K562 (cell line): ENCODE results near the gene PRPF18. TPM values are rescaled to one million over a fixed set of nuclear protein-coding genes. Genes with fewer than 3 reads are reported as not detected.

Experiments used
- ATAC-seq: fragments of 200-7000 bp; cut with Tn5 transposase; 3 replicates; pipeline ENCODE4 v1.9.1; 2020; ENCODE audit warnings: moderate library complexity
- BruUV-seq: library from RNA; stranded (reverse); fragments of 400-500 nt; replicated peaks from 2 replicates; lab custom pipeline; 2021; lab: Mats Ljungman, UMichigan
- CTCF ChIA-PET: fragments of 300-600 bp; formaldehyde crosslinking; extraction: SDS; loops from one replicate; lab custom pipeline; 2021; ENCODE audit warnings: low intra/inter-chr PET ratio; lab: Yijun Ruan, JAX
- POLR2A ChIA-PET: fragments of 300-600, 350-650 bp; sonication (Branson Sonifier 250); formaldehyde crosslinking; extraction: SDS; loops from one replicate; lab custom pipeline; 2021; ENCODE audit warnings: antibody characterized with exemption, inconsistent platforms; lab: Yijun Ruan, JAX
- DNase-seq, 4 experiments: peaks; one replicate each; pipeline versions ENCODE4 v3.0.0 to v3.0.0-alpha.2; 2011 to 2018; ENCODE audit warnings: low spot score in 3 of 4, mixed read lengths in 3 of 4; ENCODE audit errors: extremely low read depth in 1 of 4
- FAIRE-seq: peaks from 2 replicates; lab custom pipeline; 2011; peaks lifted over from hg19 to GRCh38; lab: Jason Lieb, UNC
- H2AFZ ChIP-seq: 2 replicates; pipeline ENCODE4 v1.6.0; 2011; ENCODE audit warnings: low read depth, low read length, control low read depth, inconsistent platforms
- H3K27ac ChIP-seq: fragments of 200-600 bp; 3 replicates; pipeline ENCODE4 v1.8.0; 2011; ENCODE audit warnings: low read depth, mild to moderate bottlenecking, control low read depth, inconsistent platforms, low read length, moderate library complexity, mixed read lengths; ENCODE audit errors: extremely low read depth
- H3K27me3 ChIP-seq, 2 experiments: fragments of 300-600 bp in 1 of 2; 2 replicates in 1 of 2; 3 replicates in 1 of 2; pipeline versions ENCODE4 v1.6.0 to v1.8.0; 2011; ENCODE audit warnings: inconsistent platforms in 2 of 2, low read length in 2 of 2, mild to moderate bottlenecking in 1 of 2, mixed read lengths in 1 of 2, moderate library complexity in 1 of 2; ENCODE audit not compliant: control insufficient read depth in 2 of 2, insufficient read depth in 2 of 2
- H3K36me3 ChIP-seq: fragments of 300-600 bp; 3 replicates; pipeline ENCODE4 v1.8.0; 2011; ENCODE audit warnings: mild to moderate bottlenecking, low read length, inconsistent platforms; ENCODE audit not compliant: control insufficient read depth, insufficient read depth
- H3K4me1 ChIP-seq, 2 experiments: fragments of 200-600 bp in 1 of 2; replicated peaks in 1 of 2; 2 replicates in 1 of 2; 3 replicates in 1 of 2; pipeline versions ENCODE4 v1.5.1 to v1.8.0; 2011; ENCODE audit warnings: inconsistent platforms in 2 of 2, low read length in 2 of 2, mild to moderate bottlenecking in 1 of 2, mixed read lengths in 1 of 2, moderate library complexity in 1 of 2; ENCODE audit not compliant: control insufficient read depth in 2 of 2, insufficient read depth in 2 of 2
- H3K4me2 ChIP-seq: 2 replicates; pipeline ENCODE4 v1.6.1; 2011; ENCODE audit warnings: low read length, control low read depth, inconsistent platforms, mixed read lengths; ENCODE audit not compliant: insufficient read depth
- H3K4me3 ChIP-seq: fragments of 200-600 bp; sonication (generic), shearing (Covaris generic); 2 replicates; pipeline ENCODE4 v1.5.1; 2016; ENCODE audit warnings: control low read depth, inconsistent platforms
- H3K79me2 ChIP-seq: fragments of 200-600 bp; 3 replicates; pipeline ENCODE4 v1.8.0; 2011; ENCODE audit warnings: low read length, inconsistent platforms; ENCODE audit not compliant: control insufficient read depth, insufficient read depth
- H3K9ac ChIP-seq, 2 experiments: 2 replicates each; pipeline versions ENCODE4 v1.6.0 to v1.6.1; 2011; ENCODE audit warnings: low read depth in 2 of 2, low read length in 2 of 2, control low read depth in 1 of 2, inconsistent platforms in 1 of 2, mild to moderate bottlenecking in 1 of 2, mixed read lengths in 1 of 2; ENCODE audit not compliant: insufficient read depth in 1 of 2
- H3K9me1 ChIP-seq: one replicate; pipeline ENCODE4 v1.6.0; 2011; ENCODE audit warnings: inconsistent platforms, mild to moderate bottlenecking, low read length, moderate library complexity; ENCODE audit not compliant: control insufficient read depth, insufficient read depth
- H3K9me3 ChIP-seq: replicated peaks from 2 replicates; pipeline ENCODE4 v1.5.1; 2011; ENCODE audit warnings: low read depth, low read length, inconsistent platforms; ENCODE audit not compliant: control insufficient read depth, insufficient read depth
- H4K20me1 ChIP-seq: replicated peaks from 2 replicates; pipeline ENCODE4 v1.6.1; 2011; ENCODE audit warnings: low read length, inconsistent platforms, mixed read lengths; ENCODE audit not compliant: control insufficient read depth, insufficient read depth
- ARID2 ChIP-seq: fragments of 450-650 bp; IDR thresholded peaks from 2 replicates; pipeline ENCODE4 v1.6.1; 2017; ENCODE audit warnings: antibody characterized with exemption, mild to moderate bottlenecking
- DEAF1 ChIP-seq: fragments of 450-650 bp; formaldehyde crosslinking; IDR thresholded peaks from 2 replicates; pipeline ENCODE4 v1.4.0; 2020; ENCODE audit warnings: mild to moderate bottlenecking, moderate library complexity
- POU5F1 ChIP-seq: fragments of 150-350 bp; IDR thresholded peaks from 2 replicates; pipeline ENCODE4 v1.6.1; 2014; ENCODE audit warnings: borderline replicate concordance, low read length, low read depth, mild to moderate bottlenecking; ENCODE audit not compliant: partially characterized antibody
- RAD21 ChIP-seq, 2 experiments: fragments of 250-450 bp in 1 of 2; fragments of 450-650 bp in 1 of 2; sonication (Bioruptor Pico) in 1 of 2; formaldehyde crosslinking in 1 of 2; IDR thresholded peaks in 1 of 2; conservative IDR thresholded peaks in 1 of 2; 2 replicates each; pipeline versions ENCODE4 v1.4.0 to v1.8.0; 2020 to 2022; ENCODE audit warnings: mild to moderate bottlenecking in 2 of 2, moderate library complexity in 1 of 2
- RFX7 ChIP-seq: fragments of 250-450 bp; sonication (Bioruptor Pico); IDR thresholded peaks from 2 replicates; pipeline ENCODE4 v1.5.1; 2021; ENCODE audit warnings: mild to moderate bottlenecking
- SMC3 ChIP-seq: conservative IDR thresholded peaks from 2 replicates; pipeline ENCODE4 v1.6.1; 2011; ENCODE audit warnings: low read depth, low read length, improper control_type of control experiment; ENCODE audit not compliant: insufficient read depth
- SPI1 ChIP-seq: IDR thresholded peaks from 2 replicates; pipeline ENCODE4 v1.6.1; 2011; ENCODE audit warnings: low read depth, low read length, control low read depth, borderline replicate concordance
- STAG1 ChIP-seq: sonication (generic); formaldehyde crosslinking; IDR thresholded peaks from 2 replicates; pipeline ENCODE4 v1.5.0; 2020; ENCODE audit warnings: missing genetic modification reagents, borderline replicate concordance
- XRCC5 ChIP-seq: fragments of 200-400 bp; formaldehyde crosslinking; IDR thresholded peaks from 2 replicates; pipeline ENCODE4 v1.6.1; 2017; ENCODE audit warnings: low read depth, mild to moderate bottlenecking, low read length
- ZNF407 ChIP-seq: fragments of 450-650 bp; IDR thresholded peaks from 2 replicates; pipeline ENCODE4 v1.6.1; 2016; ENCODE audit warnings: low read depth
- WGBS: fragments of 100-300 bp; shearing (Covaris generic); methylation state at CpG from one replicate; pipeline ENCODE4 v1.1.6; 2016; ENCODE audit warnings: low coverage, mixed read lengths; ENCODE audit not compliant: insufficient coverage; ENCODE audit errors: missing lambda C conversion rate; 5-methylcytosine and 5-hydroxymethylcytosine counted together
- in situ Hi-C: fragments of 300-500 bp; cut with MboI; formaldehyde crosslinking; loops from 4 replicates; pipeline ENCODE4 v1.15.0; 2018; ENCODE audit warnings: inconsistent platforms, mixed read lengths
- intact Hi-C: fragments of 100-400 bp; cut with micrococcal nuclease; formaldehyde crosslinking; loops from 2 replicates; pipeline ENCODE4 v1.14.2; 2022
- polyA plus RNA-seq, 8 experiments: library from polyadenylated mRNA; depleted of rRNA in 4 of 8; stranded (reverse) in 5 of 8; unstranded in 3 of 8; fragments of >200 nt; fragmentation: Nextera tagmentation in 2 of 8; fragmentation: Illumina TruSeq in 1 of 8; extraction: Ambion mirVana in 2 of 8; extraction: Trizol in 1 of 8; gene quantifications; 2 replicates each; pipeline versions ENCODE4 v1.2.1 to v1.2.3, GENCODE V29; 2011 to 2014; ENCODE audit warnings: inconsistent platforms in 1 of 8, missing spikeins in 1 of 8
- total RNA-seq, 7 experiments: library from RNA; depleted of rRNA in 6 of 7; stranded (reverse); fragments of >200 nt in 6 of 7; fragmentation: Illumina TruSeq in 2 of 7; extraction: Trizol in 2 of 7; gene quantifications; 2 replicates each; pipeline versions ENCODE4 v1.2.1 to v1.2.3, GENCODE V29; 2011 to 2021; ENCODE audit warnings: low replicate concordance in 1 of 7

PRPF18 gene
- total and polyA plus RNA-seq, 9 of the 15 experiments (the other 6 are each of a cell fraction or from before 2014, with no cell fraction given): 14.0 to 30.6 (median 23.1) TPM

GRCh38 chr10:13659887-13660550 is 73.3 kb downstream of the PRPF18 start:
- intact Hi-C loops (loop anchor here (1.0 to 5.0 kb wide), 2 partner anchors 62 to 118 kb away; no protein-coding TSS in a partner anchor), in situ Hi-C loops (no loop called here)
- WGBS: 9% methylated on average over 18 of the region's 19 CpGs
- no peak overlapping the region for H3K4me3 ChIP-seq
- no peaks in the 10 kb centered on the region for H3K9me1 ChIP-seq
- peaks cover 10% of the 10 kb centered on the region for H4K20me1 ChIP-seq
- H3K9me3 ChIP-seq: no peaks in the 10 kb centered on the region
- no peaks in the 10 kb centered on the region; the same call in 2 of the 3 replicates for H3K36me3 ChIP-seq
- peak; percentile 67 to 80 (median 79) for DNase-seq
- no peak overlapping the region for H3K9ac ChIP-seq
- no peak overlapping the region for H3K4me2 ChIP-seq
- ChIA-PET CTCF (interaction anchor here (0.7 to 2.3 kb wide), 3 partner anchors 29 to 288 kb away, joined by 4 to 23 read pairs (median 4); no protein-coding TSS in a partner anchor), POLR2A (interaction anchor here (0.6 kb wide), 1 partner anchor 83 kb away, joined by 4 read pairs; no protein-coding TSS in a partner anchor)
- H3K27ac ChIP-seq: no peak overlapping the region
- peaks cover 0 to 3% of the 10 kb centered on the region in 2 experiments; a peak in 1 of 5 replicates for H3K4me1 ChIP-seq
- peak; percentile 90 for ATAC-seq
- H3K79me2 ChIP-seq: no peaks in the 10 kb centered on the region
- no peaks in the 10 kb centered on the region; a peak in 1 of 5 replicates for H3K27me3 ChIP-seq
- no peak overlapping the region for H2AFZ ChIP-seq
- peak; percentile 97 for FAIRE-seq
- BruUV-seq: no TSS peak
- peak; percentile 83 to 96 for TF ChIP-seq RAD21 (CRISPR knock-in tag; conservative IDR thresholded peaks at IDR 0.05 in 1 of 2, IDR thresholded peaks at IDR 0.05 in 1 of 2)
- TF ChIP-seq ARID2: peak; percentile 97
- TF ChIP-seq STAG1 (CRISPR knock-in tag): peak; percentile 89
- peak; percentile 61; the same call in 1 of the 2 replicates for TF ChIP-seq SPI1
- TF ChIP-seq ZNF407: 0 out of 2 replicates have a peak, but pooled peaks have one; percentile 34
- TF ChIP-seq DEAF1 (CRISPR knock-in tag): peak; percentile 70
- TF ChIP-seq SMC3: peak; percentile 95
- TF ChIP-seq POU5F1: no peak
- TF ChIP-seq XRCC5: peak; percentile 75; the same call in 1 of the 2 replicates
- TF ChIP-seq RFX7 (CRISPR knock-in tag): no peak
